HG03439 (cell line): ENCODE data around the gene ABHD17B.

ENCODE experiments used
- ATAC-seq: cut with Tn5 transposase; IDR thresholded peaks from one replicate; pipeline ENCODE4 v1.9.1; 2021; ENCODE audit warnings: mild to moderate bottlenecking, moderate library complexity; ENCODE audit not compliant: unreplicated experiment

Gene ABHD17B

DNA sequence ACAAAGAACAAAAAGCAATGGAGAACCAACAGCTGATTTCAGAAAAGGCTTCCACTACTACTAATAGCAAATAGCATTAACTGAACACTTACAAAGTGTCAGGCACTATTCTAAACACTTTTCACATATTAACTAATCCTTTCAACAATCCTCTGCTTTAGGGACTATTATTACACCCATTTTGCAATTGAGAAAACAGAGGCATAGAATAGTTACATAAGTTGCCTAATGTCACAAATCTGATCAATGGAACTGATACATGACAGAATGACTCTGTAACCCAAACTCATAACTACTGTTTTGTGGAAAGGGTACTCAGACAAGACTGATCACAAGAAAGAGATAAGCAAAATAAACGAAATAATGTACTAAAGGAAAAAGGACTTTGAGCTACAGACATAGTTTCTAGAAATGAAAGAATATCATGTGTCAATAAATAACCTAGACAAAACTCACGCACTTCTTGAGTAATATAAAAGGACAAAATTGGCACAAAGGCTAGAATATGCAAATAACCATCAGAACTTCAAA lies 31.3 kb downstream of the ABHD17B start:
- no peak for ATAC-seq

DNA sequence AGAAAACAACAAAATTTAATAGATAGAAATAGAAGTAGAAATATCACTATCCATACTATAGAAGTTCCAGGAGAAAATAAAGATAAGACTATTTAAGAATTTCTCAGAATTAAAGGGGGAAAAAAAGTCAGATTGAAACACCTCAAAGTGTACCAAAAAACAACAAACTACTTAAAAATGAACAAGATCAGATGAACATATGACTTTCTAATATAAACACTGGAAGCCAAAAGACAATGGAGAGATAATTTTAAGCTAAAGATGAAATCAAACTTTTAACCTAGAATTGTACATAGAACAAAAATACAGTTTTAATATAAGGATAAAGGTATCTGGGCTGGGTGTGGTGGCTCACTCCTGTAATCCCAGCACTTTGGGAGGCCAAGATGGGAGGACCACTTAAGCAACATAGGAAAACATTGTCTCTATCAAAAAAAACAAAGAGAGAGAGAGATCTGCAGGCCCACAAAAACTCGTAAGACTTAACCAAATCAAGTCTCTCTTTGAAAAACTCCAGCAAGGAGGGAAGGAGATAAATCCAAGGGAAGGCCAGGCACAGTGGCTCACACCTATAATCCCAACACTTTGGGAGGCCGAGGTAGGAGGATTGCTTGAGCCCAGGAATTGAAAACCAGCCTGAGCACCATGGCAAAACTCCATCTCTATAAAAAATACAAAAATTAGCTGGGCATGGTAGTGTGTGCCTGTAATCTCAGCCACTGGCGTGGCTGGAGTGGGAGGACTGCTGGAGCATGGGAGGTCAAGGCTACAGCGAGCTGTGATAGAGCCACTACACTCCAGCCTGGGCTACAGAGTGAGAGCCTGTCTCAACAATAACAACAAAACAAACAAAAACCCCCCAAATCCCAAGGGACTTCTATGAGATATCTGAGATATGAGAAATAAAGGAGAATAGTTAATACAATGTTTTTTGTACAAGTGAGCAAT lies 32.4 kb downstream of the ABHD17B start:
- no peak for ATAC-seq

DNA sequence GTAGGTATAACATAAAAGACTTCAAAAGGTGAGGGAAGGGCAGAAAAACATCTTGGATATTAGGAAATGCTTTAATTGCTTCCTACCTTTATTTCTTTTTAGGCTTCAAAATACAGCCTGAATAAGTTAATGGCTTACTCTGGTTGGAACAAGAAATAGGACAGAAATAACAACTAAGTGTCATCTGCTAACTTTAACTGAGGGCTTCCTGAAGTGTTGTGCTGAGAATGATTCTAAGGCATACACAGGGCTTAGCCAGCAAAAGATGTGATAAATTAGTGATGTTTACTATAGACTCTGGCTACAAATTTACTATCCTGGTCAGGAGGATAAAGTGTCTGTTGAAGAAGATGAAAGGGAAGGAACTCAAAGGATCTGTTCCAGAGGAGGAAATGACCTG lies 34.2 kb downstream of the ABHD17B start:
- no peak for ATAC-seq

DNA sequence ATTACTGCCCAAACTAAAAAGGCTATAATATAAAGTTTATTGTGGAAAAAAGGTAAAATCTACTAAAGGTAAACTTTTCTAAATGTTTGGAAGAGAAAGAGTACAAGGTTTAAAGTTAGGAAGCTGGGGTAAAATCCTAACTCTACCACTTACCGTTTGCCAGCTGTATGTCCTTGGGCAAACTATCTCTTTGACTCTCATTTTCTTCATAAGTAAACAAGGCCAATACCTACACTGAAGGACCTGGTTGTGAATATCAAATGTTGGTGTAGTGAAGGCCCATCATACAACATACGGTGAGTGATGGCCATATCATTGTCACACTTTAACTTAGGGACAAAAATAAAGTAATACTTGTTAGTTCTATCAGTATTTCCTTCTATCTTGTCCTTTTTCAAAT lies 34.9 kb downstream of the ABHD17B start:
- no peak for ATAC-seq

DNA sequence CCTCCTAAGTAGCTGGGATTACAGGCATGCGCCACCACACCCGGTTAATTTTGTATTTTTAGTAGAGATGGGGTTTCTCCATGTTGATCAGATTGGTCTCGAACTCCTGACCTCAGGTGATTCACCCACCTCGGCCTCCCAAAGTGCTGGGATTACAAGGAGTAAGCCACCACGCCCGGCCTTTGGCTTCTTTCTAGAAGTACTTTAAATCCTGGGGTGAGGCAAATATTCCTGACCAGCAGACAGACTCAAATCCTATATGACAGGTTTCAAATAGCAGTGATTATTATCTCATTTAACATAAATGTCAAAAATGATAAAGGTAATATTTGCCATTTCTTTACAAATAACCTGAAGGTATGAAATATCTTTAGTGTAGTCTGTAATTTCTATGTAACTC lies 35.6 kb downstream of the ABHD17B start:
- no peak for ATAC-seq

DNA sequence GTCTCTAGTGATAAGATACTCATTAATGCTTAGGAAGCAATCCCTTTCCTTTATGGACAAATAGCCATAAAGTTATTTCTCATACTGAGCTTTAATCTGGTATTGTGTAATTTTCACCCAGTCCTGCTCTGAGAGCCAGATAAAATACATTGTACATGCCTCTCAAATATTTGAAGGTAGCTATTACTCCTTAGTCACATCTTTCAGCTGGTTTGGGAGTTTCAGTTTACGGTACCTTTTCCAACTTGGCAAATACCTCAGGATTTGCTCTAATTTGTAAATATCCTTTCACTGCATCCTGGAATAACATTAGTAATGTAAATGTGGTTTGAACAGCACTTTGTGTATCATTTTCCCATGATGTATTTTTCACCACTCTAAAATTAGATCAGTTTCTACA lies 47.4 kb downstream of the ABHD17B start:
- no peak for ATAC-seq

DNA sequence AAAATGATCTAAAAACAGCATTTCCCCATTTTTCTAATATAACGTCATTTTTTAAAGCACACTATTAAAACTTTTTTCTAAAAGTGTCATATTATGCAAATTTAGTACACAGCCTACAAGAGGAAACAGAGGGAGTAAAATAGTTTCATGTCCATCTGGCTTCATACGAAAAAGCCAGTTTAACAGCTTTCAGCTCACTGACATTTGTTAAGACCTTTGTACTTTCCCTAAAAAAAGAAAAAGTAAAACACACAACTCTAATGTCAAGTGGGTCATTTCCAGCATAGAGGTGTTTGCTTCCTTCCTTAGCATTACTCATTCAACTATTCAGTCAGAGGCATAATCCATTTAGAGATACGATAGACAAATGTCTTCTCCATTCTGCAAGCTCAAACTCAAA lies 49.4 kb downstream of the ABHD17B start:
- no peak for ATAC-seq

DNA sequence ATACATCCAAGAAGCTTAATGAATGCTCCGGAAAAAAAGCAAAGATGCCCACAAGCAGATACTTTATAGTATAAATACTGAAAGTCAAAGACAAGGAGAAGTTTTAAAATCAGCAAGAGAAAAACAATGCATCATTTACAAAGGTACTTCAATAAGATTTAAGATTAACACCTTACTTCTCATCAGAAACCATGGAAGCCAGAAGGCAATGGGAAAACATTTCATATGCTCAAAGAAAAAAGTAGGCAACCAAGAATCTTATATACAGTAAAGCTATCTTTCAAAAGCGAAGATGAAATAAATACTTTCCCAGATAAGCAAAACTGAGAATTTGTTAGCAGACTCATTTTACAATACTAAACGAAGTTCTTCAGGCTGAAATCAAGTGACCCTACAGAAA lies 51.1 kb downstream of the ABHD17B start:
- ATAC-seq, result no peak

DNA sequence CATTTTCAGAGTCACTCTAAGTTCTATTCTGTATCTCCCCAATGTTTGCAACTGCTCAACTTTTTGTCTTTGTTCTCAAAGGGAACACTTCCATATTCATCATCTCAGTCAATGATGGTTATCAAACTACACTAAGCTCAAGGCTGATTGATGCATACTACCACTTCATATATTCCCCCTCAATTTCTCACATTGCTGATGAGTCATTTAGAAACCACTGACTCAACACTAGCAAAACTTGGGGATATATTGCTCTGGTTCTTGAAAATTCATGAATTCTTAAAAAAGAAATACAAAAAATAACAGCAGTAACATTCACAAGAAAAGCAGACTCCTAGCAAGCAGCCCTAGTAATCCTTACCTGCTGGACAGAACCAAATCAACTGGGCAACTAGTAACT lies 52.2 kb downstream of the ABHD17B start:
- no peak for ATAC-seq

DNA sequence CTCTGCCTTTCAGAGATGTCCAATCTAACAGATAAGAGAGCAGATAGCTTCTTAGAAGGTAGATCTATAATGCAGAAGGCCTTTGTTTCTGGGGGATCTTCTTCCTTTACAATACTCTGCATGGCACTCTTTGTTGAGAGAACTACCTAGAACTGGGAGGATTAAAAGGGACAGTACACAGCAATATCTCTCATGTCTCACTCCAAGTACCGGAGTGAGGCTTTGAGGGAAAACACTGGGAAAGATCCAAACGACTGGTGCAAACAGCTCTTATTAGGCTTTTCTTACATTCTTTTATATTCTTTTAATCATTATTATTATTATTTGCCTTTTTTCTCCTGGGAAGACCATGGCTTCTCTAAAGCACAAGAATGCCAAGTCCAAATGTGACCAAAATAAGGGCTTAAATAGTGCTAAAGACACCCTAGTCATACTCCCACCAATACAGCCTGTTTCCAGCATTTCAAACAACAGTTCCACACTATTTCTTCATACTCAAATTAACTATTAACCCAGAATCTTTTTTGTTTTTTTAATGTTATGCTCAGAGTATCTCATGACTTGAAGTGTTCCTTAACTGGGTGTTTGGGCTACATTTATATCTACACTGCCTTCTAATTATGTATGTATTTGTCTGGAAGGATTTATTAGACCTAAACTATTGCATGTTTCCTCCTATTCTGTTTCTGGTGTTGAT lies 52.7 kb downstream of the ABHD17B start:
- no peak for ATAC-seq

DNA sequence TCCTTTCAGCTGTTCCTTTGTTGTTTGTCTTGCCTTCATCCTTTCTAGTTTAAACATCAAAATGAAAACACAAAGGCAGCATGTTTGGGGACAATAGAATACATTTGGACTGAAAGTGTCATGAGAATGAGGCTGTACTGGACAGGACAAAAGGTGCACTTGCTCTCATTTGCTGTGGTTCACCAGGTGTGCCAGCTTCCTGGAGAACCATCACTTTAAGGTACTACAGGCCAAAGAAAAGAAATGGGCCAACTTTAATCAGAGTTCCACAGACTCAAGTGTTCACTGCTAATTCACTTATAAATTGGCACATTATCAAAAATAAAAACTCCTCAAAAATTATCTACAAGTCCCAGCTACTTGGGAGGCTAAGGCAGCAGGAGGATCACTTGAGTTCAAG lies 53.8 kb downstream of the ABHD17B start:
- ATAC-seq, result no peak

DNA sequence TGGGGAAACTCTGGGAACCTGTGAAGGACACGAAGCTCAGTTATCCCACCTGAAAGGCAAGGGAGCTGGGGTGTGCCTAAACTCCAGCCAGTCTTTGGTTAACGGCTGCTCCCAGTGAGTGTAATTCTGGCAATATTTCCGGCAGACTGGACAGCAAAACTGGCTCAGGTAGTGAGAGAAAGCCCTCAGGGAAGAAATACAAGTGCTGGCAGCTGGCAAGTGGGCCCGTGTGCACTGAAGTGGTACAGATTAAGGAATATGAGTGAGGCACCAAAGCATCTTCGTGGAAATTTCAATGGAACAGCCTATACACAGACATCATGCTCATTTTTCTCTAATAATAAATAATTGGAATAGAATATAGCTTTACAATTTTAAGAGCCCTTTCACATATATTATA lies 56.2 kb downstream of the ABHD17B start:
- ATAC-seq, result no peak

DNA sequence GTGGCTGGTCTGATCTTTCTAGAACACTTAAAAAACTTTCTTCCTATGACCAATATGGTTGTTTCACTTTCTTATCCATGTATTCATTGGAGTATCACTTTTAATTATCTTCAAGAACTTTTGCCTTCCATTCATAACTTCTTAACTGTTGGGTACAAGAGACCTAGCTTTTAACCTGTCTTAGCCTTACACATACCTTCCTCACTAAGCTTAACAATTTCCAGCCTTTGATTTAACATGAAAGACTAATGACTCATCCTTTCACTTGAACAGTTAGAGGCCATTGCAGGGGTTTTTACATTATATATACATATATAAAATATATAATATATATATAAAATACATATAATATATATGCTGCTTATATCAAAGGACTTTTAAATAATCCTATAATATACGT lies 57.9 kb downstream of the ABHD17B start:
- no peak for ATAC-seq

DNA sequence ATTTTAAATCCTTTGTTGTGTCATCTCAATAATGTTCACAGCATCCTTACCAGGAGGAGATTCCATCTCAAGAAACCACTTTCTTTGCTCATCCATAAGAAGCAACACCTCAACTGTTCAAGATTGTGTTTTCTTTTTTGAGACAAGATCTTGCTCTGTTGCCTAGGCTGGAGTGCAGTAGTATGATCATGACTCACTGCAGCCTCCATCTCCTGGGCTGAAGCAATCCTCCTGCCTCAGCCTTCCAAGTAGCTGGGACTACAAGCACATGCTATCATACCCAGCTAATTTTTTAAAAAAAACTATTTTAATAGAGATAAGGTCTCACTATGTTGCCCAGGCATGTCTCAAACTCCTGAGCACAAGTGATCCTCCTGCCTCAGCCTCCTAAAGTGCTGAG lies 60.0 kb downstream of the ABHD17B start:
- no peak for ATAC-seq

DNA sequence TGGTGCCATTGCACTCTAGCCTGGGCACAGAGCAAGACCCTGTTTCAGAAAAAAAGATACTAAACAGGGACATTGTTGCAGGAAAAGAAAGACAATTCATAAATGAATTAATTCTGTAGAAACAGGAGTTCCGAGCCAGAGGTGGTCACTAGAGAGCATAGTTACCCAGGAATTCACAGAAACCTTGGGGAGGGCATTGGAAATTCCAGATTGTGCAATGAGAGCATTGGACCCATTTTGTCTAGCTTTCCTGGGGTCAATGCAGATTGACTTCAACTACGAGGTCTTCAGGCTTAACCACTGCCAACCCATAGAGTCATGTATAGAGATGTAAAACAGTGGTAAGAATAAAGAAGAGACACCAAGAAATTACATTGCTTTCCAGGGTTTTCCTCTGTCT lies 63.1 kb downstream of the ABHD17B start:
- no peak for ATAC-seq

DNA sequence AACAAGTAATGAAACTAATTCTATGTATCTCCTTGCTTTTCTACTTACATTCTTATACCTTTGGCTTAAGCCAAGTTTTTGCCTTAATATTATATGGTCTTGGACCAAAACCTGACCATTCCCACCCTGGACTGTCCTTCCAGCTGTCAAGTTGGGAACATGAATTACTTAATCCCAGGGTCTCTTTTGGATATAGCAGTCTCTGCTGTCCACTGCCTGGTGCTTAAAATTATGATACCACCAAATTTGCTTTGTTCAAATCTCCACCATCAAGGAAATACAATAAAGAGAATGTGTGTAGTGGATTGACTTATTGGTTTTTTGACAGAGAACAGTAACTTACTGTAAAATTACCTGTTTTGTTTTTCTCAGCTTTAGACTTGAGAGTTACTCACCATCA lies 66.2 kb downstream of the ABHD17B start:
- ATAC-seq, result no peak

DNA sequence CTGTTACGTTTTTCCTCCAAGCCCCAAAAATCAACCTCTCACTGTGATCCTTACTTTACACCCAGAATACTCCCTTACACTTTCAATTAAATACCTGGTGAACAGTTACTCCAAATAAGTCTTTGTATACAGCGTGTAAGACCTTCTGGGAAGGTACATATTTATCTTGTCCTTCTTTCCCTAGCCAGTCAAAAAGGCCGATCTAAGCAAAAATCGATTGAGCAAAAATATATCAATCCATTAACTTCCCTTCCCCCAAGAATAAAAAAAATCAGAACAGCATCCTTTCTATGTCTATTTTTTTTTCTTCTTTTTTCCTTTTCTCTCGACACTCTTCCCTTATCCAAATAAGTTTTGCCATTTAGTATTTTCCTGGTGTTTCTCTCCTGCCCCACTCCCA lies 71.3 kb downstream of the ABHD17B start:
- no peak for ATAC-seq

DNA sequence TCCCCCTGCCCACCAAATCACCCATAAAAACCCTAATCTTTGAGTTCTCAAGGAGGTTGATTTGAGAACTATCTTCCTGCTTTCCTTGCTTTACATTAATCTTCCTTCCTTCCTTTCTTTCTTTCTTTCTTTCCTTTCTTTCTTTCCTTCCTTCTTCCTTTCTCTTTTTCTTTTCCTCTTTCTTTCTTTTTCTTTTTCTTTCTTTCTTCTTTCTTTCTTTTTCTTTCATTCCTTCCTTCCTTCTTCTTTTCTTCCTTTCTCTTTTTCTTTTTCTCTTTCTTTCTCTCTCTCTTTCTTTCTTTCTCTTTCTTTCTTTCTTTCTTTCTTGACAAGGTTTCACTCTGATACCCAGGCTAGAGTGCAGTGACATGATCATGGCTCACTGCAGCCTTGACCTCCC lies 75.4 kb downstream of the ABHD17B start:
- no peak for ATAC-seq

DNA sequence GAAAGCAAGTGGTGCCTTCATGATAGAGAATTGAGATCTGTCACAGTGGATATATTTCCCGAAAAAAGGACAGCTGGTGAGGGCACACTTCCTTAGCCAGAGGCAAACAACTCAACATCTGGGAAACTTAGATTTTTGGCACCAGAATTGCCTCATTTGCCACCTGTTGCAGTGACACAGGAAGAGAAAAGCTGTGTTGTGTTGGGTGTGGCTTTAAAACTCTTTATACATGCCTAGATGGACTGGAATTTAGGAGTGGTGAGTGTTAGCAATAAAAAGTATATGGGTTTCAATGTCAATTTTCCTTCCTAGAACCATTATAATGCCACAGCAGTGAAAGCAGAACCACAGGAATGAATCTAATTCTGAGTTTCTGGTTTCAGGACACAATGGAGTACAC lies 80.1 kb downstream of the ABHD17B start:
- no peak for ATAC-seq

DNA sequence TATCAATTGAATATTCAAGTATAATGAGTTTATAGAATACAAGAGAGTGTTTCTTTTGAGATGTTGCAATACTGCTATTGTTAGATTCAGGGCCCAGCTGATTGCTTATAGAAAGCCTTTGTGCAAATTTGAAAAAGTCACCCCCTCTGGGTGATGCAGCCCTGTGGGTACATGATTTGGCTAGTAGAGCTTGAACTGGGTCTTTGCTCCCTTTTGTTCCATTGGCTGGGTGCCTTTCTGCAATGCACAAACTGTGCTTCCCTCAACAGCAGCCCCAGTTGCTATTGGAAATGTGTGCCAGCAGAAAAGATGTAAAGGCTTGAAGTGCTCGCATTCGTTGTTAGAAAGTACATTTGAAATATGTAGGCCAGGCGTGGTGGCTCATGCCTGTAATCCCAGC lies 80.8 kb downstream of the ABHD17B start:
- ATAC-seq, result no peak

DNA sequence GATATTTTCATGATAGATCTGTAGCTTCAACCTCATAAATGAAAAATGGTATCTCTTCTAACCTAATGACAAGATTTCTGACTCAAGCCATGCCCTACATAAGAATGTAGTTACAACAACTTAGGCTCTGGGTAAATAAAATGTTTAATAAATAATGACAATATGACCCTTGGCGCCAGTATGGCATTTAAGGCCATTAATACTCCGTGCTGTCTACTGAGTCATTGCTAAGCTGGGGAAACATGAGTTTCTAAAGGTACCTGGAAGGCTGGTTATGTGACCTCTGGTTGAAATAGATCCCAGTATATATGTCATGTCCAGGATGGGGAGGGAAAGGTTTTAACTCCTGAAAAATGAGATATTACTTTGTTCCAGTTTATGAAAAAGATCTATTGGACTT lies 84.7 kb downstream of the ABHD17B start:
- no peak for ATAC-seq

DNA sequence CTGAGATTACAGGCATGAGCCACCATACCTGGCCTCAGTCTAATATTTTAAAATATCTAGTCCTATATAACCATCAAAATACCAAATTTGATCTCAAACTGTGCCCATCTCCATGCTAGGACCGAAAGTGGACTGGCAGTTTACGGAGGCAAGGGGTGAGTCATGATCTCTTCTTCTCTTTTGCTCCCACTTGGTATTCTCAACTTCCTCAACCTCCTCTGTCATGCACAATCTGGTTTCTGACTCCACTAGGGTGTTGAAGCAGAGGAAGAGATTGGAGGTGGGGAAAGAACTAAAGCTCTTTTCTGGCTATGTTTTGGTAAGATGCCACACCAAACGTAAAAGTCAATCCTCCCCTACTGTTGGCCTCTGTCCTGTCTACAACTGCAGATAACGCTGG lies 86.7 kb downstream of the ABHD17B start:
- no peak for ATAC-seq
